ENCODE measurements around the gene BRAP.
"Not testable (repeated sequence)": the region's sequence is repeated elsewhere in the genome, so short reads cannot be mapped to it uniquely, and the experiment has no call there.

The BRAP gene

DNA sequence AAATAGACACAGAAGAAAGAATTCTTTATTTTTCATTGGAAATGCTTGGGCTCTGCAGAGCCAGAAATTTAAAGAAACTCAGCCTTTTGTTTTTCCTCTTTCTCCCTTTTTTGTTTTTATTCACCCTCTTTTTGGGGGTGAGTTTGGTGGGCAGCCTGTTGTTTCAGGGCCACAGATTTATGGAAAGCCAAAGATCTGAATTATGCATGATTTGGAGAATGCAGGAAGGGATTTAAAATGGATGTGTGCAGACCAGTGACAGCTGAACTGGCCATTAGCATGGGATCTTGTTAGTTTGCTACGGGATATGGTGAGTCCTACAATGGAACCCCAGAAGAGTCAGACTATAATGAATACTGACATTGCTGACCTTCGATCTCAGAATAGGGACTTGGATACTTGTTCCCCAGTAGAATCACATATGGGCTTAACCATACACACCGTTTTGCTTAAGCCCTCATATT is 79.0 kb downstream of the BRAP start:
- H3F3A ChIP-seq (ENCODE audit: insufficient read depth, low read length) = no peaks in the 10 kb centered on the region
- H3K4me2 ChIP-seq (ENCODE audit: low read depth, low read length) = no peak overlapping the region
- H3K9me3 ChIP-seq (replicated peaks; ENCODE audit: insufficient read depth, low read length) = no peaks in the 10 kb centered on the region
- no peak overlapping the region for H3K9ac ChIP-seq (ENCODE audit: low read length)
- no peaks in the 10 kb centered on the region for H4K20me1 ChIP-seq (ENCODE audit: insufficient read depth, low read length)
- TF ChIP-seq EZH2phosphoT487 (IDR thresholded peaks at IDR 0.05; ENCODE audit: low read length) = no peak
- TF ChIP-seq, protein P1, sequence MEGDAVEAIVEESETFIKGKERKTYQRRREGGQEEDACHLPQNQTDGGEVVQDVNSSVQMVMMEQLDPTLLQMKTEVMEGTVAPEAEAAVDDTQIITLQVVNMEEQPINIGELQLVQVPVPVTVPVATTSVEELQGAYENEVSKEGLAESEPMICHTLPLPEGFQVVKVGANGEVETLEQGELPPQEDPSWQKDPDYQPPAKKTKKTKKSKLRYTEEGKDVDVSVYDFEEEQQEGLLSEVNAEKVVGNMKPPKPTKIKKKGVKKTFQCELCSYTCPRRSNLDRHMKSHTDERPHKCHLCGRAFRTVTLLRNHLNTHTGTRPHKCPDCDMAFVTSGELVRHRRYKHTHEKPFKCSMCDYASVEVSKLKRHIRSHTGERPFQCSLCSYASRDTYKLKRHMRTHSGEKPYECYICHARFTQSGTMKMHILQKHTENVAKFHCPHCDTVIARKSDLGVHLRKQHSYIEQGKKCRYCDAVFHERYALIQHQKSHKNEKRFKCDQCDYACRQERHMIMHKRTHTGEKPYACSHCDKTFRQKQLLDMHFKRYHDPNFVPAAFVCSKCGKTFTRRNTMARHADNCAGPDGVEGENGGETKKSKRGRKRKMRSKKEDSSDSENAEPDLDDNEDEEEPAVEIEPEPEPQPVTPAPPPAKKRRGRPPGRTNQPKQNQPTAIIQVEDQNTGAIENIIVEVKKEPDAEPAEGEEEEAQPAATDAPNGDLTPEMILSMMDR (IDR thresholded peaks at IDR 0.05; ENCODE audit: low read length) = no peak
- H3K4me3 ChIP-seq (ENCODE audit: low read length) = no peak overlapping the region
- no peaks in the 10 kb centered on the region for H3K36me3 ChIP-seq (replicated peaks; ENCODE audit: insufficient read depth, low read length)
- H3K79me2 ChIP-seq (ENCODE audit: low read length) = no peaks in the 10 kb centered on the region
- H2AFZ ChIP-seq (ENCODE audit: low read length) = no peak overlapping the region
- H3K27ac ChIP-seq (ENCODE audit: low read length) = no peak overlapping the region
- no peaks in the 10 kb centered on the region for H3K4me1 ChIP-seq (ENCODE audit: low read length)
- no peaks in the 10 kb centered on the region for H3K9me2 ChIP-seq (replicated peaks; ENCODE audit: insufficient read depth, low read length)
- DNase-seq = no peak
- H3K27me3 ChIP-seq (replicated peaks; ENCODE audit: insufficient read depth, low read length) = no peaks in the 10 kb centered on the region

DNA sequence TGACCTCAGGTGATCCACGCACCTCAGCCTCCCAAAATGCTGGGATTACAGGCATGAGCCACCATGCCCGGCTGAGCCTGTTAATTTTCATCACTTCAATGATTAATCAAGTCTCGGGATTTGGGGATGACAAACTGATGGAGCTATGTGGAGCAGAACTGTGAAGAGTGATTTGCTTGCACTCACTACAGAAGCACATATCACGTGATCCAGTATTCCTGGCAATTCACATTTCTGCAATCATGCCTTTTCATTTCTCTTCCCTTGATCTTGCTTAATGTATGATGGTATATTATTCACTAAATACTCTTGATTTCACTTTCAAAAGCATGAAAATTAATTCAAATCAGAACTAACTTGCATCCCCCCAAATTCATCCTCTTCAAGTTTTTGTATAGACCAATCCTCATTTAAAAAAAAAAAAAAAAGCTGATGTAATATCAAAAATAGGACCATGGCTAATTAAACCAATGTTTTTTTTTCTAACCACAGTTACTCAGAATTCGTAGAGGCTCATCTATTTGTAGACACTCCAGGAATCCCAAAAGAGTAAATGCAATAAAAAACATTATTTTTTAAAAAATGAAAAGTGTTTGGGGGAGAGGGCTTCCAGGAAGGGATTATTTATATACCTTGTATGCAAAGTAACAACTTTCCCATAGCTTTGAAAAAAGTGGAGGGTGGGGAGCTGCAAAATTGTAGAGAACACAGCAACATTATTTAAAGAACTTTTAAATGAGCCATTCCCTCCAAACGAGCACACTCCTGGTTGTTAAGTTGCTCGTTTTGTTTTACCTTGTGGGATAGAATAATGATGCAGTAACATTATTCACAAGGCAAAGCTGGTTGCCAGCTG is 79.6 kb downstream of the BRAP start:
- DNase-seq = no peak
- no peaks in the 10 kb centered on the region for H3K27me3 ChIP-seq (replicated peaks; ENCODE audit: insufficient read depth, low read length)
- no peaks in the 10 kb centered on the region for H3K9me3 ChIP-seq (replicated peaks; ENCODE audit: insufficient read depth, low read length)
- H4K20me1 ChIP-seq (ENCODE audit: insufficient read depth, low read length) = no peaks in the 10 kb centered on the region
- no peaks in the 10 kb centered on the region for H3K36me3 ChIP-seq (replicated peaks; ENCODE audit: insufficient read depth, low read length)
- no peaks in the 10 kb centered on the region for H3F3A ChIP-seq (ENCODE audit: insufficient read depth, low read length)
- H3K9me2 ChIP-seq (replicated peaks; ENCODE audit: insufficient read depth, low read length) = no peaks in the 10 kb centered on the region
- no peak overlapping the region for H3K4me3 ChIP-seq (ENCODE audit: low read length)
- no peak overlapping the region for H2AFZ ChIP-seq (ENCODE audit: low read length)
- TF ChIP-seq, protein P1 (IDR thresholded peaks at IDR 0.05; ENCODE audit: low read length) = no peak
- TF ChIP-seq EZH2phosphoT487 (IDR thresholded peaks at IDR 0.05; ENCODE audit: low read length) (no peak), EZH2 (optimal IDR thresholded peaks at IDR 0.05; ENCODE audit: low read depth, low read length) (no peak)
- no peaks in the 10 kb centered on the region for H3K4me1 ChIP-seq (ENCODE audit: low read length)
- no peak overlapping the region for H3K9ac ChIP-seq (ENCODE audit: low read length)
- no peak overlapping the region for H3K27ac ChIP-seq (ENCODE audit: low read length)
- H3K79me2 ChIP-seq (ENCODE audit: low read length) = no peaks in the 10 kb centered on the region
- H3K4me2 ChIP-seq (ENCODE audit: low read depth, low read length) = no peak overlapping the region

DNA sequence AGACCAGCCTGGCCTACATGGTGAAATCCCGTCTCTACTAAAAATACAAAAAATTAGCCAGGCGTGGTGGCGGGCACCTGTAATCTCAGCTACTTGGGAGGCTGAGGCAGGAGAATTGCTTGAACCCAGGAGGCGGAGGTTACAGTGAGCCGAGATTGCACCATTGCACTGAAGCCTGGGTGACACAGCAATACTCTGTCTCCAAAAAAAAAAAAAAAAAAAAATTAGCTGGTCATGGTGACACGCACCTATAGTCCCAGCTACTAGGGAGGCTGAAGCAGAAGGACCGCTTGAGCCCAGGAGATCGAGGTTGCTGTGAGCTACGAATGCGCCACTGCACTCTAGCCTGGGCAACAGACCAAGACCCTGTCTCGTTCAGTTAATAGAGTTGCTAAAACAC is 82.9 kb downstream of the BRAP start:
- H3K4me1 ChIP-seq (ENCODE audit: low read length); H3K36me3 ChIP-seq (replicated peaks; ENCODE audit: insufficient read depth, low read length); H3K27ac ChIP-seq (ENCODE audit: low read length); H3K9me3 ChIP-seq (replicated peaks; ENCODE audit: insufficient read depth, low read length); H2AFZ ChIP-seq (ENCODE audit: low read length); H3K9me2 ChIP-seq (replicated peaks; ENCODE audit: insufficient read depth, low read length); DNase-seq; H3K9ac ChIP-seq (ENCODE audit: low read length); H3K4me3 ChIP-seq (ENCODE audit: low read length); H3K79me2 ChIP-seq (ENCODE audit: low read length); H3K27me3 ChIP-seq (replicated peaks; ENCODE audit: insufficient read depth, low read length); H3K4me2 ChIP-seq (ENCODE audit: low read depth, low read length); H4K20me1 ChIP-seq (ENCODE audit: insufficient read depth, low read length); H3F3A ChIP-seq (ENCODE audit: insufficient read depth, low read length): not testable (repeated sequence)

DNA sequence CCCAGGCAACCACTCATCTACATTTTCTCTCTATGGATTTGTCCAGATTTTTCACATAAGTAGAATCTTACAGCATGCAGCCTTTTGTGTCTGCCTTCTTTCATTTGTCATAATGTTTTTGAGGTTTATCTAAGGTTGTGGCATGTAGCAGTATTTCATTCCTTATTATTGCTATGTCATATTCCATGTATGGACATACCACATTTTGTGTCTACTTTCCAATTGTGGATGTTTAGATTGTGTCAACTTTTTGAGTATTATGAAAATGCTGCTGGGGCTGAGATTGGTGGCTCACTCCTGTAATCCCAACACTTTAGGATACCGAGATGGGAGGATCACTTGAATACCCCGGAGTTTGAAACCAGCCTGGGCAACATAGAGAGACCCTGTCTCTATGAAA is 83.4 kb downstream of the BRAP start:
- H3K4me3 ChIP-seq (ENCODE audit: low read length) = no peak overlapping the region
- H3K36me3 ChIP-seq (replicated peaks; ENCODE audit: insufficient read depth, low read length) = no peaks in the 10 kb centered on the region
- no peaks in the 10 kb centered on the region for H4K20me1 ChIP-seq (ENCODE audit: insufficient read depth, low read length)
- H3K4me2 ChIP-seq (ENCODE audit: low read depth, low read length) = no peak overlapping the region
- H3K27ac ChIP-seq (ENCODE audit: low read length) = no peak overlapping the region
- TF ChIP-seq, protein P1 (IDR thresholded peaks at IDR 0.05; ENCODE audit: low read length) = no peak
- TF ChIP-seq EZH2 (optimal IDR thresholded peaks at IDR 0.05; ENCODE audit: low read depth, low read length) (no peak), EZH2phosphoT487 (IDR thresholded peaks at IDR 0.05; ENCODE audit: low read length) (no peak)
- H3F3A ChIP-seq (ENCODE audit: insufficient read depth, low read length) = 0 out of 2 replicates have a peak, but pooled peaks cover 7% of the 10 kb centered on the region
- H2AFZ ChIP-seq (ENCODE audit: low read length) = no peak overlapping the region
- H3K27me3 ChIP-seq (replicated peaks; ENCODE audit: insufficient read depth, low read length) = no peaks in the 10 kb centered on the region
- no peaks in the 10 kb centered on the region for H3K4me1 ChIP-seq (ENCODE audit: low read length)
- H3K79me2 ChIP-seq (ENCODE audit: low read length) = peaks cover 11% of the 10 kb centered on the region
- H3K9me3 ChIP-seq (replicated peaks; ENCODE audit: insufficient read depth, low read length) = no peaks in the 10 kb centered on the region
- no peak overlapping the region for H3K9ac ChIP-seq (ENCODE audit: low read length)
- no peak for DNase-seq
- H3K9me2 ChIP-seq (replicated peaks; ENCODE audit: insufficient read depth, low read length) = no peaks in the 10 kb centered on the region

DNA sequence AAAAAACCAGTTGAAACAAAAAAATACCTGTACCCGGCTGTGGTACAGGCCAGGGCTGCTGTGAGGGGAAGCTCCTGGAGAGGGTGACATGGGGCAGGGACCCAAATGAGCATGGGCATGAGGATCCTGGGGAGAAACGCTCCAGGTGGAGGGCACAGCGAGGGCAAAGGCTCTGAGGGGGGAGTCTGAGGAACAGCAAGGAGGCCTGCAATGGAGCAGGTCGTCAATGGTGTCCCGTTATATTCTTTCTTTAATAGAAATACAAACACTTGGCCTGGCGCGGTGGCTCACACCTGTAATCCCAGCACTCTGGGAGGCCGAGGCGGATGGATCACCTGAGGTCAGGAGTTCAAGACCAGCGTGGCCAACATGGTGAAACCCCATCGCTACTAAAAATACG is 84.8 kb downstream of the BRAP start:
- not testable (repeated sequence) for DNase-seq; H3K9ac ChIP-seq (ENCODE audit: low read length); H3K4me1 ChIP-seq (ENCODE audit: low read length); H3F3A ChIP-seq (ENCODE audit: insufficient read depth, low read length); H3K9me2 ChIP-seq (replicated peaks; ENCODE audit: insufficient read depth, low read length); H3K36me3 ChIP-seq (replicated peaks; ENCODE audit: insufficient read depth, low read length); H4K20me1 ChIP-seq (ENCODE audit: insufficient read depth, low read length); H3K4me3 ChIP-seq (ENCODE audit: low read length); H3K9me3 ChIP-seq (replicated peaks; ENCODE audit: insufficient read depth, low read length); H3K27me3 ChIP-seq (replicated peaks; ENCODE audit: insufficient read depth, low read length); H3K4me2 ChIP-seq (ENCODE audit: low read depth, low read length); H2AFZ ChIP-seq (ENCODE audit: low read length); H3K27ac ChIP-seq (ENCODE audit: low read length)
- peaks cover 25% of the 10 kb centered on the region for H3K79me2 ChIP-seq (ENCODE audit: low read length)
